BJ (cell line): ENCODE results near the gene DCANP1. TPM values are rescaled to one million over a fixed set of nuclear protein-coding genes. Genes with fewer than 3 reads are reported as not detected.

Experiments used
- CTCF ChIA-PET: fragments of 350-600 bp; formaldehyde crosslinking; extraction: SDS; loops from one replicate; lab custom pipeline; 2021; ENCODE audit warnings: antibody characterized with exemption, inconsistent platforms; lab: Yijun Ruan, JAX
- POLR2A ChIA-PET: fragments of 300-600 bp; sonication (Branson Sonifier 250); formaldehyde crosslinking; extraction: SDS; loops from one replicate; lab custom pipeline; 2021; ENCODE audit warnings: antibody characterized with exemption; lab: Charles Lee
- DNase-seq: peaks from one replicate; pipeline ENCODE4 v3.0.0-alpha.2; 2011; ENCODE audit warnings: low read depth
- H3K27me3 ChIP-seq: 2 replicates; pipeline ENCODE4 v1.6.0; 2011; ENCODE audit warnings: low read length; ENCODE audit not compliant: control insufficient read depth, insufficient read depth
- H3K36me3 ChIP-seq: 2 replicates; pipeline ENCODE4 v1.5.1; 2011; ENCODE audit warnings: low read length; ENCODE audit not compliant: control insufficient read depth, insufficient read depth
- H3K4me3 ChIP-seq: 2 replicates; pipeline ENCODE4 v1.5.1; 2011; ENCODE audit warnings: low read depth, mild to moderate bottlenecking, control low read depth, low read length
- CTCF ChIP-seq: IDR thresholded peaks from 2 replicates; pipeline ENCODE4 v1.5.1; 2011; ENCODE audit warnings: low read depth, mild to moderate bottlenecking, control low read depth, inconsistent platforms, low read length, moderate library complexity; ENCODE audit not compliant: insufficient read depth
- polyA plus RNA-seq: library from polyadenylated mRNA; depleted of rRNA; stranded (reverse); fragments of >200 nt; gene quantifications from 2 replicates; pipeline ENCODE4 v1.2.3, GENCODE V29; 2011

Gene DCANP1
- polyA plus RNA-seq, 1 experiment: not detected

GRCh38 chr5:135480511-135480910 lies 33.4 kb upstream of the DCANP1 start:
- DNase-seq: no peak
- H3K4me3 ChIP-seq: no peak overlapping the region
- no peak for TF ChIP-seq CTCF
- H3K27me3 ChIP-seq: peaks cover 4% of the 10 kb centered on the region
- ChIA-PET POLR2A (no interaction called here), CTCF (interaction anchor here (0.7 to 7.6 kb wide), 4 partner anchors 11 to 72 kb away, joined by 3 to 74 read pairs (median 14); no protein-coding TSS in a partner anchor)
- H3K36me3 ChIP-seq: no peaks in the 10 kb centered on the region

- CTCF ChIA-PET: interaction anchor here (3.1 to 7.6 kb wide), 2 partner anchors 15 to 73 kb away, joined by 24 to 74 read pairs; no protein-coding TSS in a partner anchor
- Histone ChIP-seq H3K36me3 (no peaks in the 10 kb centered on the region), H3K27me3 (peaks cover 4% of the 10 kb centered on the region), H3K4me3 (no peak overlapping the region)
- no peak for TF ChIP-seq CTCF
- POLR2A ChIA-PET: no interaction called here
- no peak for DNase-seq
Observed at GRCh38 chr5:135478938-135479337, 31.8 kb upstream of the DCANP1 start.

GRCh38 chr5:135477613-135478066 lies 30.5 kb upstream of the DCANP1 start:
- Histone ChIP-seq H3K36me3 (no peaks in the 10 kb centered on the region), H3K27me3 (peaks cover 4% of the 10 kb centered on the region), H3K4me3 (no peak overlapping the region)
- DNase-seq: no peak
- ChIA-PET CTCF (interaction anchor here (0.8 to 26.3 kb wide), 3 partner anchors 14 to 352 kb away, joined by 4 to 1147 read pairs (median 74); partner anchors contain the start of gene CXCL14), POLR2A (interaction anchor here (0.6 kb wide), 1 partner anchor 86 kb away, joined by 4 read pairs; no protein-coding TSS in a partner anchor)
- no peak for TF ChIP-seq CTCF

GRCh38 chr5:135476615-135477581 lies 29.8 kb upstream of the DCANP1 start:
- no peak for TF ChIP-seq CTCF
- H3K36me3 ChIP-seq: no peaks in the 10 kb centered on the region
- H3K27me3 ChIP-seq: peaks cover 6% of the 10 kb centered on the region
- no peak overlapping the region for H3K4me3 ChIP-seq
- no peak for DNase-seq
- ChIA-PET CTCF (interaction anchor here (0.8 to 26.3 kb wide), 3 partner anchors 13 to 353 kb away, joined by 4 to 1147 read pairs (median 74); partner anchors contain the start of gene CXCL14), POLR2A (no interaction called here)
